CD4-positive, alpha-beta T cell treated with Interleukin-4 for 1 hour (primary cell): ENCODE measurements around the gene DISC1.
"Not testable (repeated sequence)": the region's sequence is repeated elsewhere in the genome, so short reads cannot be mapped to it uniquely, and the experiment has no call there.

Source experiments
- DNase-seq, 2 donors: peaks; one replicate each; pipeline ENCODE4 v3.0.0-alpha.2; 2020 to 2022

The DISC1 gene

GRCh38 chr1:231781892-231782291, 155.3 kb downstream of the DISC1 start:
- DNase-seq = no peak

GRCh38 chr1:231785073-231785472, 158.5 kb downstream of the DISC1 start:
- DNase-seq = not testable (repeated sequence)

- DNase-seq = no peak
Observed at GRCh38 chr1:231786126-231786525, 159.5 kb downstream of the DISC1 start.

- no peak for DNase-seq
Observed at GRCh38 chr1:231792634-231793033, 166.0 kb downstream of the DISC1 start.

GRCh38 chr1:231793893-231794292, 167.3 kb downstream of the DISC1 start:
- no peak for DNase-seq

GRCh38 chr1:231796141-231796540, 169.6 kb downstream of the DISC1 start:
- DNase-seq = no peak

- DNase-seq = no peak
Observed at GRCh38 chr1:231799363-231799986, 172.9 kb downstream of the DISC1 start.

- no peak for DNase-seq
Observed at GRCh38 chr1:231800108-231800507, 173.5 kb downstream of the DISC1 start.

- DNase-seq = no peak
Observed at GRCh38 chr1:231801042-231801585, 174.5 kb downstream of the DISC1 start.

GRCh38 chr1:231803353-231803752, 176.8 kb downstream of the DISC1 start:
- peak in 1 of 2 donors; percentile 39 for DNase-seq

GRCh38 chr1:231806623-231807495, 180.3 kb downstream of the DISC1 start:
- DNase-seq = peak; percentile 23 to 52

GRCh38 chr1:231807541-231807940, 181.0 kb downstream of the DISC1 start:
- no peak for DNase-seq

- no peak for DNase-seq
Observed at GRCh38 chr1:231808116-231808515, 181.5 kb downstream of the DISC1 start.

- DNase-seq = peak in 1 of 2 donors; percentile 41
Observed at GRCh38 chr1:231808990-231809389, 182.4 kb downstream of the DISC1 start.

- no peak for DNase-seq
Observed at GRCh38 chr1:231810415-231810814, 183.8 kb downstream of the DISC1 start.

GRCh38 chr1:231814021-231814420, 187.4 kb downstream of the DISC1 start:
- DNase-seq = no peak

- no peak for DNase-seq
Observed at GRCh38 chr1:231814521-231814920, 187.9 kb downstream of the DISC1 start.

- DNase-seq = no peak
Observed at GRCh38 chr1:231817801-231818200, 191.2 kb downstream of the DISC1 start.

- DNase-seq = no peak
Observed at GRCh38 chr1:231818337-231818736, 191.7 kb downstream of the DISC1 start.

- DNase-seq = no peak
Observed at GRCh38 chr1:231821281-231821680, 194.7 kb downstream of the DISC1 start.

- DNase-seq = no peak
Observed at GRCh38 chr1:231822041-231822440, 195.5 kb downstream of the DISC1 start.

- no peak for DNase-seq
Observed at GRCh38 chr1:231826566-231826965, 200.0 kb downstream of the DISC1 start.

- DNase-seq = no peak
Observed at GRCh38 chr1:231827337-231828105, 200.9 kb downstream of the DISC1 start.
